ENCODE data around the gene ANXA4. TPM values are rescaled to one million over a fixed set of nuclear protein-coding genes. Genes with fewer than 3 reads are reported as not detected.

The ANXA4 gene
- total RNA-seq, 1 donor from 2014 or later = 36.2 TPM

DNA sequence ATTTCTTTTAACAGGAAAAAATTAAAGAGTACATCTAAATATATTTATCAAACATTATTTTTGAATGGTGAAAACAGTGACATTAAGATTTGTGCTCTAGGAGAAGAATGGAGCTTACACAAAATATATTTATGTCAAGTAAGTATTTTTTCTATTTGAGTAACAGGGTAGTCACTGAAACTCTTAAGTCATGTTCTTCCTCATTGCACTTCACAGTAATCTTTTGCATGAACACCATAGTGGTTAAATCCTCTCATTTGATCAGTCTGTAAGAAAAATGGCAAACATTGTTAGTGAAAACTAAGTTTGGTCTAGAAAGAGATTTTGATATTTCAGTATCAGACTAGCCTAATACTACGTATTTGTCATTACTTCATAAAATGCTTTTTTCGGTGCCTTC is 95.6 kb downstream of the ANXA4 start:
- no peak for DNase-seq (ENCODE audit: low spot score)
- peaks cover 47% of the 10 kb centered on the region for H3K4me1 Mint-ChIP-seq (ENCODE audit: low read depth)
- intact Hi-C loops (cut with micrococcal nuclease) = no loop called here
- no peaks in the 10 kb centered on the region for H3K27me3 Mint-ChIP-seq (ENCODE audit: insufficient read depth)
- H3K27ac Mint-ChIP-seq = no peak overlapping the region
- H3K36me3 Mint-ChIP-seq (ENCODE audit: low read depth) = peaks cover 28% of the 10 kb centered on the region
- no peak overlapping the region for H3K4me3 Mint-ChIP-seq
- no peaks in the 10 kb centered on the region for H3K9me3 Mint-ChIP-seq

DNA sequence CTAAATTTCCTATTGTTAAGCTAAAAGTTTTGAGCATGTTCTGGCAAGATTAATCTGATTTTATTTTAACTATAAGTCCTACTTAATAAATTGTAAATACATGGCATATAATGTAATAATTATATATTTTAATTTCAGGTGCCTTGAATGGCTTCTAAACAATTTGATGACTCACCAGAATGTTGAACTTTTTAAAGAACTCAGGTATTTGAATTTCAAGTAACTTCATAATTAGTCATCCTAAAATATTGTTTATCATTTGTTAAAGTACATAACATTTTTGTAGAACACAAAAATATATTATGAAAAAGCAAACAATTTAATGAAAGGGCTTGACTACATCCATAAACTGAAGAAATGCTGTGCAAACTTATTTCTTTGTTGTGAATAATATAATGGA is 102.1 kb downstream of the ANXA4 start:
- Mint-ChIP-seq H3K36me3 (ENCODE audit: low read depth) (peaks cover 26% of the 10 kb centered on the region), H3K9me3 (no peaks in the 10 kb centered on the region), H3K27me3 (ENCODE audit: insufficient read depth) (no peaks in the 10 kb centered on the region), H3K4me1 (ENCODE audit: low read depth) (peaks cover 12% of the 10 kb centered on the region), H3K27ac (no peak overlapping the region), H3K4me3 (no peak overlapping the region)
- intact Hi-C loops (cut with micrococcal nuclease) = no loop called here
- DNase-seq (ENCODE audit: low spot score) = no peak

- Mint-ChIP-seq H3K4me3 (no peak overlapping the region), H3K27me3 (ENCODE audit: insufficient read depth) (no peaks in the 10 kb centered on the region), H3K36me3 (ENCODE audit: low read depth) (peaks cover 24% of the 10 kb centered on the region), H3K27ac (no peak overlapping the region), H3K4me1 (ENCODE audit: low read depth) (peaks cover 12% of the 10 kb centered on the region), H3K9me3 (no peaks in the 10 kb centered on the region)
- intact Hi-C loops (cut with micrococcal nuclease) = no loop called here
- no peak for DNase-seq (ENCODE audit: low spot score)
Measured at GRCh38 chr2:69844560-69844959, 102.6 kb downstream of the ANXA4 start.

GRCh38 chr2:69846182-69847067 is 104.5 kb downstream of the ANXA4 start:
- no peak overlapping the region for H3K4me3 Mint-ChIP-seq
- H3K27ac Mint-ChIP-seq = no peak overlapping the region
- H3K9me3 Mint-ChIP-seq = no peaks in the 10 kb centered on the region
- DNase-seq (ENCODE audit: low spot score) = no peak
- H3K4me1 Mint-ChIP-seq (ENCODE audit: low read depth) = peaks cover 12% of the 10 kb centered on the region
- intact Hi-C loops (cut with micrococcal nuclease) = no loop called here
- H3K27me3 Mint-ChIP-seq (ENCODE audit: insufficient read depth) = no peaks in the 10 kb centered on the region
- H3K36me3 Mint-ChIP-seq (ENCODE audit: low read depth) = peaks cover 27% of the 10 kb centered on the region

GRCh38 chr2:69847068-69847828 is 105.3 kb downstream of the ANXA4 start:
- peaks cover 8% of the 10 kb centered on the region for H3K4me1 Mint-ChIP-seq (ENCODE audit: low read depth)
- intact Hi-C loops (cut with micrococcal nuclease) = no loop called here
- DNase-seq (ENCODE audit: low spot score) = no peak
- H3K36me3 Mint-ChIP-seq (ENCODE audit: low read depth) = peaks cover 25% of the 10 kb centered on the region
- H3K27ac Mint-ChIP-seq = no peak overlapping the region
- no peaks in the 10 kb centered on the region for H3K9me3 Mint-ChIP-seq
- no peak overlapping the region for H3K4me3 Mint-ChIP-seq
- no peaks in the 10 kb centered on the region for H3K27me3 Mint-ChIP-seq (ENCODE audit: insufficient read depth)

DNA sequence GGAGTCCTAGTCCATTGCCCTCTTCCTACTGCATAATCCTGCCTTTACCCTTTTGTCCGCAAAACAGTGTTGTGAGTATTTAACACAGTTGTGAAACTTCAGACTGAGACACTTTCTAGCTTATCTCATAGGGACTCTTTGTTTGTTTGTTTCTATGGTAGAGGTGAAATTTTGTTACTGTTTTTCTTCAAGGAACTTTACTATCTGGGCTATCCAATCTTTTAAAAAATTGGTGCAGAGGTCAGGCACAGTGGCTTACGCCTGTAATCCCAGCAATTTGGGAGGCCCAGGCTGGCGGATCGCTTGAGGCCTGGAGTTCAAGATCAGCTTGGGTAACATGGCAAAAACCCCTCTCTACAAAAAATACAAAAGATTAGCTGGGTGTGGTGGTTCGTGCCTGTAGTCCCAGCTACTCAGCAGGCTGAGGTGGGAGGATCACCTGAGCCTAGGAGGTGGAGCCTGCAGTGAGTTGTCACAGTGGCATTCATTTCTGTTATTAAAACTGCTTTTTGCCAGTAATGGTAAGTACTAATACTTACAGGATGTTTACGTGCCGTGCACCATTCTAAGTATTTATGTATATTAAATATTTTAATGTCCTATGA is 106.4 kb downstream of the ANXA4 start:
- DNase-seq (ENCODE audit: low spot score) = no peak
- H3K36me3 Mint-ChIP-seq (ENCODE audit: low read depth) = peaks cover 25% of the 10 kb centered on the region
- H3K27me3 Mint-ChIP-seq (ENCODE audit: insufficient read depth) = no peaks in the 10 kb centered on the region
- intact Hi-C loops (cut with micrococcal nuclease) = no loop called here
- peaks cover 8% of the 10 kb centered on the region for H3K4me1 Mint-ChIP-seq (ENCODE audit: low read depth)
- peak overlapping the region; percentile 40 for H3K27ac Mint-ChIP-seq
- no peaks in the 10 kb centered on the region for H3K9me3 Mint-ChIP-seq
- no peak overlapping the region for H3K4me3 Mint-ChIP-seq

GRCh38 chr2:69858261-69858660 is 116.3 kb downstream of the ANXA4 start:
- intact Hi-C loops (cut with micrococcal nuclease) = no loop called here
- peaks cover 13% of the 10 kb centered on the region for H3K36me3 Mint-ChIP-seq (ENCODE audit: low read depth)
- no peaks in the 10 kb centered on the region for H3K9me3 Mint-ChIP-seq
- no peak for DNase-seq (ENCODE audit: low spot score)
- H3K27ac Mint-ChIP-seq = no peak overlapping the region
- no peaks in the 10 kb centered on the region for H3K27me3 Mint-ChIP-seq (ENCODE audit: insufficient read depth)
- no peak overlapping the region for H3K4me3 Mint-ChIP-seq
- H3K4me1 Mint-ChIP-seq (ENCODE audit: low read depth) = no peaks in the 10 kb centered on the region

DNA sequence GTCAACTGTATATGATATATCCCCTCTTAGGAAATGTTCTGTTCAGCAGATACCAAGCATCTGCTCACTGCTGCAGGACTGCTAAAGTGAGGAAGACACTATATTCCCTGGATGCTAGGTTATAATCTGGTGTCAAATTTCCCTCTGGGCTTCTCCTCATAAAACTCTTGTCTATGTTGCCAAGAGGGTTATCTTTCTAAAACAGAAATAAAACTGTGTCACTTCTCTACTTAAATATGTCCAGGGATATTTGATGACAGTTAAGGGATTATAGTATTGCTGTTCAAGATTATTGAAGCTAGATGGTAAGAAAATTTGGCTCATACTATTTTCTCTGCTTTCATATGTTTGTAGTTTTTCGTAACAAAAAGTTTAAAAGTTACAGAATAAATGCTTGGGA is 121.4 kb downstream of the ANXA4 start:
- Mint-ChIP-seq H3K4me3 (no peak overlapping the region), H3K4me1 (ENCODE audit: low read depth) (no peaks in the 10 kb centered on the region), H3K9me3 (no peaks in the 10 kb centered on the region), H3K27ac (no peak overlapping the region), H3K27me3 (ENCODE audit: insufficient read depth) (no peaks in the 10 kb centered on the region), H3K36me3 (ENCODE audit: low read depth) (peaks cover 17% of the 10 kb centered on the region)
- intact Hi-C loops (cut with micrococcal nuclease) = no loop called here
- no peak for DNase-seq (ENCODE audit: low spot score)

Other genes starting within 250 kb of the ANXA4 start
- gene AAK1, start 98.4 kb upstream of the ANXA4 start, total RNA-seq = 89.2 and 94.0 TPM in 2 replicates
- 25.6 and 32.8 TPM in 2 replicates for gene GMCL1, start 87.5 kb downstream of the ANXA4 start, total RNA-seq
- gene SNRNP27, start 151.8 kb downstream of the ANXA4 start, total RNA-seq = 54.0 and 55.6 TPM in 2 replicates
- gene MXD1, start 173.0 kb downstream of the ANXA4 start, total RNA-seq = 16.0 and 18.1 TPM in 2 replicates
- 0.44 and 0.91 TPM in 2 replicates for gene ASPRV1, start 219.5 kb downstream of the ANXA4 start, total RNA-seq